ENCODE measurements around the gene SENP3. TPM values are rescaled to one million over a fixed set of nuclear protein-coding genes. Genes with fewer than 3 reads are reported as not detected.
A peak's percentile ranks its signal among the peaks of the same experiment; 100 is the strongest.

SENP3 gene
- total RNA-seq, 1 donor from 2014 or later = 87.9 TPM

- Histone ChIP-seq H3F3A (ENCODE audit: low read depth) (peaks cover 53% of the 10 kb centered on the region), H3K27me3 (no peaks in the 10 kb centered on the region), H4K20me1 (ENCODE audit: low read depth) (peaks cover 45% of the 10 kb centered on the region), H3K27ac (peak overlapping the region; percentile 67), H3K36me3 (peaks cover 17% of the 10 kb centered on the region), H3K79me2 (ENCODE audit: low read depth) (peaks cover 54% of the 10 kb centered on the region), H2AFZ (replicated peaks) (peak overlapping the region; percentile 46), H3K4me1 (peaks cover 17% of the 10 kb centered on the region), H3K9me3 (ENCODE audit: low read depth) (no peaks in the 10 kb centered on the region), H3K4me3 (peak overlapping the region; percentile 42), H3K9ac (peak overlapping the region; percentile 44), H3K4me2 (peak overlapping the region; percentile 74)
- no peak for TF ChIP-seq EZH2 (IDR thresholded peaks at IDR 0.05)
- no peak for TF ChIP-seq EZH2phosphoT487 (IDR thresholded peaks at IDR 0.05)
- TF ChIP-seq CTCF (IDR thresholded peaks at IDR 0.05) = no peak
- Mint-ChIP-seq H3K9me3 (no peaks in the 10 kb centered on the region), H3K27me3 (ENCODE audit: insufficient read depth, low read depth) (peaks cover 13% of the 10 kb centered on the region), H3K4me1 (peaks cover 36% of the 10 kb centered on the region), H3K4me3 (peak overlapping the region; percentile 100), H3K27ac (peak overlapping the region; percentile 99), H3K36me3 (peaks cover 48% of the 10 kb centered on the region)
- no peak for DNase-seq (ENCODE audit: low spot score)
These were observed 10.5 kb downstream of the SENP3 start for GRCh38 chr17:7572338-7572587.

GRCh38 chr17:7572588-7573323, 11.0 kb downstream of the SENP3 start:
- Histone ChIP-seq H3F3A (ENCODE audit: low read depth) (peaks cover 58% of the 10 kb centered on the region), H2AFZ (replicated peaks) (no peak overlapping the region), H4K20me1 (ENCODE audit: low read depth) (peaks cover 50% of the 10 kb centered on the region), H3K27ac (peak overlapping the region; percentile 65), H3K4me2 (peak overlapping the region; percentile 93), H3K27me3 (no peaks in the 10 kb centered on the region), H3K9me3 (ENCODE audit: low read depth) (no peaks in the 10 kb centered on the region), H3K4me3 (peak overlapping the region; percentile 86), H3K36me3 (peaks cover 17% of the 10 kb centered on the region), H3K9ac (peak overlapping the region; percentile 92), H3K4me1 (peaks cover 17% of the 10 kb centered on the region), H3K79me2 (ENCODE audit: low read depth) (peaks cover 50% of the 10 kb centered on the region)
- Mint-ChIP-seq H3K27ac (peak overlapping the region; percentile 99), H3K9me3 (no peaks in the 10 kb centered on the region), H3K4me3 (peak overlapping the region; percentile 100), H3K27me3 (ENCODE audit: insufficient read depth, low read depth) (peaks cover 13% of the 10 kb centered on the region), H3K4me1 (peaks cover 36% of the 10 kb centered on the region), H3K36me3 (peaks cover 48% of the 10 kb centered on the region)
- peak; percentile 99 for DNase-seq (ENCODE audit: low spot score)
- TF ChIP-seq CTCF (IDR thresholded peaks at IDR 0.05) (no peak), EZH2phosphoT487 (IDR thresholded peaks at IDR 0.05) (no peak), EZH2 (IDR thresholded peaks at IDR 0.05) (no peak)

- no peaks in the 10 kb centered on the region for H3K9me3 ChIP-seq (ENCODE audit: low read depth)
These were observed 11.8 kb downstream of the SENP3 start for GRCh38 chr17:7573324-7574080.

More at GRCh38 chr17:7573324-7574080, 11.8 kb downstream of the SENP3 start:
- H3K27ac Mint-ChIP-seq = peak overlapping the region; percentile 99
- Histone ChIP-seq H3K36me3 (peaks cover 17% of the 10 kb centered on the region), H4K20me1 (ENCODE audit: low read depth) (peaks cover 58% of the 10 kb centered on the region), H3K4me1 (peaks cover 17% of the 10 kb centered on the region), H3K27me3 (no peaks in the 10 kb centered on the region), H3K9ac (peak overlapping the region; percentile 92), H2AFZ (replicated peaks) (no peak overlapping the region), H3F3A (ENCODE audit: low read depth) (peaks cover 66% of the 10 kb centered on the region), H3K27ac (peak overlapping the region; percentile 65), H3K4me3 (peak overlapping the region; percentile 86), H3K4me2 (peak overlapping the region; percentile 93), H3K79me2 (ENCODE audit: low read depth) (peaks cover 50% of the 10 kb centered on the region)
- H3K4me3 Mint-ChIP-seq = peak overlapping the region; percentile 100
- H3K27me3 Mint-ChIP-seq (ENCODE audit: insufficient read depth, low read depth) = peaks cover 13% of the 10 kb centered on the region
- peaks cover 52% of the 10 kb centered on the region for H3K36me3 Mint-ChIP-seq
- TF ChIP-seq CTCF (IDR thresholded peaks at IDR 0.05) (no peak), EZH2 (IDR thresholded peaks at IDR 0.05) (no peak), EZH2phosphoT487 (IDR thresholded peaks at IDR 0.05) (no peak)
- DNase-seq (ENCODE audit: low spot score) = peak; percentile 94
- peaks cover 39% of the 10 kb centered on the region for H3K4me1 Mint-ChIP-seq
- no peaks in the 10 kb centered on the region for H3K9me3 Mint-ChIP-seq

All from neural progenitor cell (in vitro differentiated cells).